SK-N-SH (cell line): Measurements from ENCODE around the gene OR52K2. TPM values are rescaled to one million over a fixed set of nuclear protein-coding genes. Genes with fewer than 3 reads are reported as not detected.

Experiments
- CTCF ChIA-PET: fragments of 300-600, 350-600 bp; formaldehyde crosslinking; extraction: SDS; loops from one replicate; lab custom pipeline; 2021; lab: Yijun Ruan, JAX
- POLR2A ChIA-PET: fragments of 350-600 bp; sonication (Branson Sonifier 250); formaldehyde crosslinking; extraction: SDS; loops from one replicate; lab custom pipeline; 2020; ENCODE audit warnings: antibody characterized with exemption, inconsistent platforms; lab: Yijun Ruan, JAX
- DNase-seq: peaks from one replicate; pipeline ENCODE4 v3.0.0; 2012
- H2AFZ ChIP-seq: fragments of 200-600 bp; sonication (generic); 2 replicates; pipeline ENCODE4 v1.8.1; 2016; ENCODE audit warnings: antibody characterized with exemption, mild to moderate bottlenecking, low read depth
- H3F3A ChIP-seq: fragments of 200-600 bp; sonication (generic); replicated peaks from 2 replicates; pipeline ENCODE3; 2016; ENCODE audit warnings: antibody characterized with exemption, mild to moderate bottlenecking; ENCODE audit not compliant: insufficient read depth
- H3K27ac ChIP-seq, 2 experiments: fragments of 200-500 bp in 1 of 2; fragments of 200-600 bp in 1 of 2; sonication (Bioruptor generic) in 1 of 2; sonication (generic), shearing (Covaris generic) in 1 of 2; 2 replicates each; pipeline versions ENCODE4 v1.5.1 to v1.6.1; 2014 to 2016; ENCODE audit warnings: low read depth in 2 of 2, inconsistent platforms in 1 of 2, low read length in 1 of 2, mild to moderate bottlenecking in 1 of 2, mixed read lengths in 1 of 2
- H3K27me3 ChIP-seq: fragments of 200-600 bp; sonication (generic), shearing (Covaris generic); 2 replicates; pipeline ENCODE4 v1.6.1; 2016; ENCODE audit warnings: mixed run types; ENCODE audit not compliant: insufficient read depth
- H3K36me3 ChIP-seq, 2 experiments: fragments of 200-500 bp in 1 of 2; fragments of 200-600 bp in 1 of 2; sonication (Bioruptor generic) in 1 of 2; sonication (generic) in 1 of 2; replicated peaks in 1 of 2; 2 replicates each; pipeline versions ENCODE3 to v1.5.1; 2014 to 2016; ENCODE audit warnings: low read length in 1 of 2, mild to moderate bottlenecking in 1 of 2; ENCODE audit not compliant: insufficient read depth in 2 of 2, control insufficient read depth in 1 of 2
- H3K4me1 ChIP-seq, 2 experiments: fragments of 200-500 bp in 1 of 2; fragments of 200-600 bp in 1 of 2; sonication (Bioruptor generic) in 1 of 2; sonication (generic), shearing (Covaris generic) in 1 of 2; 2 replicates each; pipeline versions ENCODE4 v1.5.1 to v1.6.1; 2014 to 2016; ENCODE audit warnings: low read depth in 1 of 2, low read length in 1 of 2, mixed run types in 1 of 2; ENCODE audit not compliant: insufficient read depth in 2 of 2, control insufficient read depth in 1 of 2
- H3K4me2 ChIP-seq: fragments of 200-600 bp; sonication (generic), shearing (Covaris generic); 2 replicates; pipeline ENCODE4 v1.6.1; 2017; ENCODE audit warnings: mixed run types
- H3K4me3 ChIP-seq, 2 experiments: fragments of 200-500 bp in 1 of 2; fragments of 200-600 bp in 1 of 2; sonication (Bioruptor generic) in 1 of 2; sonication (generic), shearing (Covaris generic) in 1 of 2; 2 replicates each; pipeline versions ENCODE4 v1.5.1 to v1.8.1; 2014 to 2016; ENCODE audit warnings: low read depth in 2 of 2, inconsistent platforms in 1 of 2, low read length in 1 of 2, mild to moderate bottlenecking in 1 of 2, mixed read lengths in 1 of 2, moderate library complexity in 1 of 2
- H3K79me2 ChIP-seq: fragments of 200-600 bp; sonication (generic); 2 replicates; pipeline ENCODE4 v1.8.1; 2017; ENCODE audit warnings: mild to moderate bottlenecking; ENCODE audit not compliant: insufficient read depth
- H3K9ac ChIP-seq: fragments of 200-600 bp; sonication (generic); 2 replicates; pipeline ENCODE4 v1.6.1; 2017; ENCODE audit warnings: mixed run types
- H3K9me2 ChIP-seq: fragments of 200-600 bp; sonication (generic); 2 replicates; pipeline ENCODE4 v1.6.1; 2017; ENCODE audit warnings: mixed run types
- H3K9me3 ChIP-seq: fragments of 200-600 bp; sonication (generic); 2 replicates; pipeline ENCODE4 v1.6.1; 2017; ENCODE audit warnings: mixed run types, mild to moderate bottlenecking, moderate library complexity
- H4K20me1 ChIP-seq: fragments of 200-600 bp; sonication (generic); 2 replicates; pipeline ENCODE4 v1.6.1; 2017; ENCODE audit warnings: mild to moderate bottlenecking, mixed run types; ENCODE audit not compliant: insufficient read depth
- CTCF ChIP-seq: fragments of 200-600 bp; sonication (generic); IDR thresholded peaks from 2 replicates; pipeline ENCODE4 v1.6.1; 2017; ENCODE audit warnings: antibody characterized with exemption, mild to moderate bottlenecking, moderate library complexity
- ELF1 ChIP-seq: IDR thresholded peaks from 2 replicates; pipeline ENCODE4 v1.4.0; 2012
- EZH2phosphoT487 ChIP-seq: fragments of 200-600 bp; sonication (generic); IDR thresholded peaks from 2 replicates; pipeline ENCODE4 v1.6.1; 2017; ENCODE audit warnings: low read depth, mixed run types, mild to moderate bottlenecking, antibody characterized with exemption, moderate library complexity, borderline replicate concordance
- FOSL2 ChIP-seq: IDR thresholded peaks from 2 replicates; pipeline ENCODE4 v1.4.0; 2012; ENCODE audit warnings: low read depth, mild to moderate bottlenecking, moderate library complexity, borderline replicate concordance
- GABPA ChIP-seq: IDR thresholded peaks from 2 replicates; pipeline ENCODE4 v1.4.0; 2012; ENCODE audit warnings: low read depth, mild to moderate bottlenecking
- IRF3 ChIP-seq: fragments of 150-350 bp; IDR thresholded peaks from 2 replicates; pipeline ENCODE4 v1.6.1; 2016; ENCODE audit warnings: mild to moderate bottlenecking, low read depth, low read length
- NFIC ChIP-seq: IDR thresholded peaks from 2 replicates; pipeline ENCODE4 v1.4.0; 2012; ENCODE audit warnings: borderline replicate concordance
- YY1 ChIP-seq: IDR thresholded peaks from 2 replicates; pipeline ENCODE4 v1.4.0; 2012; ENCODE audit warnings: low read depth, mild to moderate bottlenecking
- WGBS: methylation state at CpG from one replicate; pipeline ENCODE4 v1.1.6; 2017; ENCODE audit warnings: low lambda C conversion rate; 5-methylcytosine and 5-hydroxymethylcytosine counted together
- polyA plus RNA-seq, 3 experiments: library from polyadenylated mRNA; depleted of rRNA; stranded (reverse); fragments of >200 nt; gene quantifications; 2 replicates each; pipeline ENCODE4 v1.2.3, GENCODE V29; 2012

Gene OR52K2
- polyA plus RNA-seq, 1 of the 3 experiments (the other 2 are of a cell fraction) = not detected

- Histone ChIP-seq H3K4me3 (no peak overlapping the region), H3K79me2 (no peaks in the 10 kb centered on the region), H2AFZ (no peak overlapping the region), H3F3A (no peaks in the 10 kb centered on the region), H3K9me3 (no peaks in the 10 kb centered on the region), H3K36me3 (no peaks in the 10 kb centered on the region), H3K27me3 (no peaks in the 10 kb centered on the region), H3K27ac (no peak overlapping the region), H3K9me2 (no peaks in the 10 kb centered on the region), H3K4me2 (no peak overlapping the region), H4K20me1 (no peaks in the 10 kb centered on the region), H3K9ac (no peak overlapping the region), H3K4me1 (no peaks in the 10 kb centered on the region)
- TF ChIP-seq NFIC (no peak), EZH2phosphoT487 (no peak)
- ChIA-PET POLR2A (no interaction called here), CTCF (no interaction called here)
- 8% methylated on average over 1 of the region's 1 CpG for WGBS
- no peak for DNase-seq
Observed at GRCh38 chr11:4436411-4436810, 12.7 kb upstream of the OR52K2 start.

- Histone ChIP-seq H3K9me2 (no peaks in the 10 kb centered on the region), H3K27ac (no peak overlapping the region), H3F3A (no peaks in the 10 kb centered on the region), H3K4me3 (no peak overlapping the region), H3K9me3 (no peaks in the 10 kb centered on the region), H2AFZ (no peak overlapping the region), H3K9ac (no peak overlapping the region), H3K4me2 (no peak overlapping the region), H4K20me1 (no peaks in the 10 kb centered on the region), H3K4me1 (no peaks in the 10 kb centered on the region), H3K27me3 (no peaks in the 10 kb centered on the region), H3K79me2 (no peaks in the 10 kb centered on the region), H3K36me3 (no peaks in the 10 kb centered on the region)
- ChIA-PET CTCF (no interaction called here), POLR2A (no interaction called here)
- TF ChIP-seq IRF3 (no peak), GABPA (no peak), FOSL2 (no peak), CTCF (no peak), YY1 (no peak)
- no peak for DNase-seq
- WGBS = 2% methylated on average over 3 of the region's 3 CpGs
Observed at GRCh38 chr11:4441515-4441914, 7.6 kb upstream of the OR52K2 start.

- TF ChIP-seq ELF1 = no peak
- TF ChIP-seq, all 33 proteins: peak for 0
- Histone ChIP-seq H3K36me3 (no peaks in the 10 kb centered on the region), H4K20me1 (no peaks in the 10 kb centered on the region), H3K27ac (no peak overlapping the region), H2AFZ (no peak overlapping the region), H3K4me2 (no peak overlapping the region), H3F3A (no peaks in the 10 kb centered on the region), H3K9me2 (no peaks in the 10 kb centered on the region), H3K4me1 (no peaks in the 10 kb centered on the region), H3K9me3 (no peaks in the 10 kb centered on the region), H3K9ac (no peak overlapping the region), H3K79me2 (no peaks in the 10 kb centered on the region), H3K4me3 (no peak overlapping the region), H3K27me3 (no peaks in the 10 kb centered on the region)
- no peak for DNase-seq
- ChIA-PET CTCF (interaction anchor here (1.3 kb wide), 1 partner anchor 256 kb away, joined by 3 read pairs; no protein-coding TSS in a partner anchor), POLR2A (no interaction called here)
- 3% methylated on average over 3 of the region's 3 CpGs for WGBS
Observed at GRCh38 chr11:4443232-4443891, 5.7 kb upstream of the OR52K2 start.
